ENCODE data around the gene ADAT1.
A peak's percentile ranks its signal among the peaks of the same experiment; 100 is the strongest.

ADAT1 gene

GRCh38 chr16:75572864-75573542 lies 50.1 kb downstream of the ADAT1 start:
- no peak for DNase-seq

DNA sequence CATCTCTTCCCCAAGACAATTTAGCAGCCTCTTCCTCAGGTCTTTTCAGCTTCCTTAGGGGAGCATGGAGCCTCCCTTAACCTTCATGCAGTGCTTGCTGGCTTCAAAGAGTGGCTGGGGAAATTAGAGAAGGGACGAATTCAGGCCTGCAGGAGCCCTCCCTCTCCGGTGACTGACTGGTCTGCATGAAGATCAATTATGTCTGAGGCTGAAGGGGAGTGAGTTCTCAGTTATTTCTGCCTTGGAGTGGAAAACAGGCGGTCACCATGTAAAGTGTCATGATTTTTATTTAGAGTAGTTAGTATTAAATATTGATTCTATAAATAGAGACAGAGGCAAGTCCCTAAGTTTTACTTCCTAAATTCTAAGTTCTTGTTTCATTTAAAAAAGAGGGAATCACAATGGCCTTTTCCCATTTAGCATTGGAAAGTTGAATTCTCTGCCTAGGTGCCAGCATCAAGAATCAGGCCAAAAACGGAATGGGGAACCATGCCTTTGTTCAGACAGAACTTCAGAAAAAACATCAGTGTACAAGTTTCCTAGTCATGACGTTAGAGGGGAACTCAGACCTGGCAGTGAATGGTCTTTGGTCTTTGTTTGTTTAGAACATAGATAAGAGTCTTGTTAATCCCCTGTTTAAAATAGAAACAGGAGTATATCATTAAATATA lies 52.5 kb downstream of the ADAT1 start:
- DNase-seq: no peak

GRCh38 chr16:75567911-75568310 lies 55.2 kb downstream of the ADAT1 start:
- DNase-seq: no peak

DNA sequence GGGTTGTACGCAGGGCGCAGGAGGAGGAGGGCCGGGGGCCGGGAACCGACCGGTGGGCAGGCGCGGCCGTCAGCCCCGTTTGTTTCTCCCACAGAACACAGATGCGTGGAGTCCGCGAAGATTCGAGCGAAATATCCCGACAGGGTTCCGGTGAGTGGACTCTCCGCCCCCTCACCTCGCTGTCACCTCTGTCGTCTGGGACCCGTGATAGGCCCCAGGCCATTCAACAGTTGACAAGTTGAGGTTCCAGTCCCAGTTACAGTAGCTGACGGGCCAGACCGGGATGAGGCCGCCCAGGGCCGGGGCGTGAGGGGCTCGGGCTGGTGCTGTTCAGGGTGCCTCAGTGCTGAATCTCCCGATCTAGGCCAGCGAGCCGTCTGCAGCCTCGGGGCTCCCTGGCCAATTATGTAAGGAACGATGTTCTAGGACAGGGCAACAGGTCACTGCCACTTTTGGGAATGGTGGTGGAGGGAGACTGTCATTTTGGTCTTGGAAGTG lies 56.3 kb downstream of the ADAT1 start:
- no peak for DNase-seq

DNA sequence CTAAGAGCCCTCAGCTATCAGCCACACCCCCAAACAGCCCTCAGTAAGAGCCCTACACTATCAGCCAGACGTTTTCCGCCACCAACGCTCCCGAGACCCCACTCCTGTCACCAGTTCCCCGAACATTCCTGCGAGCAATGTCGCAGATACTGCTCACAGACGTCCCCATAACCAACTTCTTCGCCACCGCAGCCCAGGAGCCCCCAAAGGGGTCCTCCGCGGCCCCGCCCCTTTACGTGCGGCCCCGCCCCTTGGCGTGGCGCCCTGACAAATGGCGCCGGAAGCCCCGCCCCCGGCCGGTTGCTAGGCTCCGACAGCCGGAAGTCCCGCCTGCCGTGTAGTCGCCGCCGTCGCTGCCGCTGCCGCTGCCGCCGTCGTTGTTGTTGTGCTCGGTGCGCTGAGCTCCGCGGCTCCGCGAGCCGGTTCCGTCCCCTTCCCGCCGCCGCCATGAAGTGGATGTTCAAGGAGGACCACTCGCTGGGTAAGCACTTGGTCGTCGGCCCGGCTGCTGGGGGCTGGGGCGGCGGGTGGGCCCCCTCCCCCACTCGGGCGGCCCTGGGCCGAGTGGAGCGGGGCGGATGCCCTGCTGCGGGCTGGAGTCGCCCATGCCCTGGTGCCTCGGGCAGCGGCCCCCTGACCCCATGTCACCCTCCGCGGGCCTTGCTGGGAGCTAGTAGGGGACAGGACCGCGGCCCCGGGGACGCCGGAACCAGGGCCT lies 56.9 kb downstream of the ADAT1 start, which contains the start of gene GABARAPL2:
Gene GABARAPL2 (plus strand): TSS at position 340 of the 718 bp plus-strand sequence. CDS start 108 bp downstream, at position 448.
- peak; percentile 65 for DNase-seq

- no peak for DNase-seq
These were observed 57.4 kb downstream of the ADAT1 start for GRCh38 chr16:75565640-75566039.

GRCh38 chr16:75559564-75560372 lies 63.3 kb downstream of the ADAT1 start:
- DNase-seq: no peak

GRCh38 chr16:75558846-75559401 lies 64.2 kb downstream of the ADAT1 start:
- no peak for DNase-seq

DNA sequence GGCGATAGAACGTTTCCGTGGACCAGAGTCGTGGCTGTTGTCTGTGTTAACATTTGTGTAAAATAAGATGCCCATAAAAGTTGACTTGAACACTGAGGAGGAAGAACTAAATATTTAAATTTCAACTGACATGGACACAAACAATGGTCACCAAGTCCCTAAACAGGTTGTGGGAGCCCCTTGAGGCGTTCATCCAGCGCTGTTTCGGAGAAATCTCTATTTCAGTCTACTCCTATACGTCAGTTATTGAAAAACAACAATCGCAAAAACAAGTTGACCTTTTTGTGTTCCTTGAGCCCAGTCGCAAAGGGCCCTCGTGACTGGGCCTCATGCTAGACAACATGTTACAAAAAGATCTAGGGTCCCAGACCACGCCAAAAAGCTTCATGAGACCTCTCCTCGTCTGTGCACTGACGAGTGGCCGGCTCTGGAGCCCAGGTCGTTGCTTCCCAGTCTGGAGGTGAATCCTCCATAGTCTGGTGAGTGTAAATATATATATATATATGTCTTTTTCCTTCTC lies 66.6 kb downstream of the ADAT1 start:
- no peak for DNase-seq

- peak; percentile 66 for DNase-seq
These were observed 67.2 kb downstream of the ADAT1 start, which contains the start of gene TMEM231 for GRCh38 chr16:75555707-75556430. Gene TMEM231 (minus strand): TSS chr16:75556252. CDS start chr16:75556209, 43 bp downstream.

DNA sequence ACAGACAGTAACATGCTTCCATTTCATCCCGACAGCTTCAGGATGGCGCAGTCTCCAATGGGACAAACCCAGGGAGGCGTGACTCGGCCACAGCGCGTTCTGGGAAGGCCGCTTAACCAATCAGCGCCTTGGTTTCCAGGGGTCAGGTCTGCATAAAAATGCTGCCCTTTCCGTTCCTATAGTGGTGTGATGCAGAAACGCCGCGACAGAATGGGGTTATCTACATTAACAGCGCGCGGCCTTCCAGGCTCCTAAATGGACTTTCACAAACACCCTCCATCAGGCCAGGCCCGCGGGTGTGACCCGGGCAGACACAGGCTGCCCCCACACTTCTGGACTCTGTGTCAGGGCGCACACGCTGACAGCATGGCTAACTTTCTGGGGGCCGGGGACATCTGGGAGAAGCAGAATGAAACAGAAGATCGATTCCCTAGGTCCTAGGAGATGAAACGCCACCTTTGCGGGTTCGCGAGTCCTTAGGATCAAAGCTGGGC lies 67.8 kb downstream of the ADAT1 start:
- DNase-seq: peak; percentile 48

GRCh38 chr16:75552951-75553350 lies 70.1 kb downstream of the ADAT1 start:
- DNase-seq: no peak

- no peak for DNase-seq
These were observed 72.8 kb downstream of the ADAT1 start for GRCh38 chr16:75550211-75550662.
